Kidney tubule cell (primary cell): Measurements from ENCODE around the gene USP10.
A peak's percentile ranks its signal among the peaks of the same experiment; 100 is the strongest.

Experiments used
- DNase-seq: peaks from one replicate; pipeline ENCODE4 v3.0.0-alpha.2; 2018; ENCODE audit warnings: low spot score

Gene USP10

DNA sequence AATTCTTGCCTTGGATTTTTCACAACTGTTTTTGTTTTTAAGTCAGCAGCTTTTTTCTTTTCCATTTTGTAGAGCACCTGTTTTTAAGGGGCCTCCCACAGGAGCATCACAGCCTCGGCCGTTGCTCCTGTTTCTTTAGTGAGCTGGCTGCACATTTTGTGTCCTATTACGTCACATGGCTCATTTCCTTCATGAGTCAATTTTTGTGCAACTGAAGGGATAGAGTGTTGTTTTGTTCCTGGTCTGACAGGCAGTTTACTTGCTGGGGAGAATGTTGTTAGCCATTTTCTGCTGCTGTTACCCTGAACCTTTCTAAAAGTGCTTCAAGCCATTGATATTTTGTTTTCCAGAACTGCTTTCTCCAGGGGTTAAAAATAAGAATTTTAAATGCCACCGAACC is 75.0 kb downstream of the USP10 start:
- DNase-seq: peak; percentile 49

DNA sequence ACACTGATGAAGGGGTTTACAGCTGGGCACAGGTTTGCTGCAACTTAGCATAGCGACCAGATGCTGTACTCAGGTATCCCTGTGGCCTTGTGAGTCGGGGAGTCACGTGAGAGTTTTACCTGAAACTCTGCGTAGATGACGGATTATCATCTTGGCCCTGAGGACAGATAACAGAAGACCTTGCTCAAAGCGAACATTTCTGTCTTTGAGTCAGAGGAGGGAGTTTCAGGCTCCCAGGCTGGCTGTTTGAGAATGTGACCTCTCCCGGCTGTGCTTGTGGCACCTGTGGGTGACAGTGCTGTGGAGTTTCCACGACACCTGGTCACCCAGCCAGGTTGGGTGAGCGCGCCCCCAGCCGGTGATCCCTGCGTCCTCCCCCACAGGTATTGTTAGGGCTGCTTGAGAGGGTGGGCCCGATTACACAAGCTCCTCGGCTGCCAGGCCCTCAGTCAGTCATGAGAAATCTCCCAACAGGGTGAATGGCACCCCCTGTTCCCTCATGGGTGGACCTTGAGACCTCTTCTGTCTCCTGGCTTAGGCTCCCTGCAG is 75.5 kb downstream of the USP10 start:
- DNase-seq: no peak

DNA sequence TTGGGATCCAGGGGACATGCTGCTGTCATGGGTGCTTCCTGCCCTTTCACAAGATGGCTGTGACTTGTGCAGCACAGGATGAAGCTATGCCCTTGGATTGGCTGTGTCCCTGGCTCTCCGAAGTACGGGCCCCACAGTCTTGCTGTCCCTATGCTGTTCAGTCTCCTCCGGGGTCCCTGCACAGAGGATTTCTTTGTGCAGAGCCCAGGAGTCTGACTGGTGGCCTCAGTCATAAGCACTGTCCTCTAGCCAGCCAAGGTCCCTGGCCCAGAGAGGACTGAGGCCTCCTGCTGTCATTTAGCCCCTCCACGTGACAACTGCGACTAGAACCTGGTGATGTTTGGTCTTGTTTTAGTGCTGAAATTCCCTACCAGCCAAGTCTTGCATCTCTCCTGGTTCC is 77.6 kb downstream of the USP10 start:
- DNase-seq: no peak

DNA sequence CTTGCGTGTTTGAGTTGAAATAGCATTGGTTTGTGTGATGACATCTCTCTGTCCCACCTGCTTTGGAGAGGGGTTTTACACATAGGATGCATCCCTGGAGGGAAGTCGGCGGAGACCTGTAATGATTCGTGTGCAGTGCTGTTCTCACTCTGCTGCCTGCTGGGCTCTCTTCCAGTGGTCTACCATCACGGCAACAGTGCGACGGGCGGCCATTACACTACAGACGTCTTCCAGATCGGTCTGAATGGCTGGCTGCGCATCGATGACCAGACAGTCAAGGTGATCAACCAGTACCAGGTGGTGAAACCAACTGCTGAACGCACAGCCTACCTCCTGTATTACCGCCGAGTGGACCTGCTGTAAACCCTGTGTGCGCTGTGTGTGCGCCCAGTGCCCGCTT is 78.9 kb downstream of the USP10 start:
- no peak for DNase-seq

DNA sequence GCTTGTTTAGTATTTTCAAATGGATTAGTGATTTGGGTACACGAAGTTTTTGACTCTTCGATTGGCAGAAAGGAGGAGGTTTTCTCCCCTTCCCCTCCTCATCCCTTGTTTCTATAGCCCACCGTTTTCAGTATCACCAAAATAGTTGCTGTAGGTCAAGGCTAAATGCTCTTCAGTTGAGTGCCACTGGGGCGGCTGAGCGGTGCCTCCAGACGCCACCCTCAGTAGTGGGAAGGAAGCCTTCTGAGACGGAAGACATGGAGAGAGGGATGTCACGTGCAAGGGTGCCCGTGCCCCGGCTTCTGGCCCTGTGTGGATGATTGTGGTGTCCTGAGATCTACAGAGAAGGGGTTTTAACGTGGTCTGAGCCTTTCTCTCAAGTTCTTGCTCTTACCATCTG is 80.3 kb downstream of the USP10 start:
- DNase-seq: no peak

DNA sequence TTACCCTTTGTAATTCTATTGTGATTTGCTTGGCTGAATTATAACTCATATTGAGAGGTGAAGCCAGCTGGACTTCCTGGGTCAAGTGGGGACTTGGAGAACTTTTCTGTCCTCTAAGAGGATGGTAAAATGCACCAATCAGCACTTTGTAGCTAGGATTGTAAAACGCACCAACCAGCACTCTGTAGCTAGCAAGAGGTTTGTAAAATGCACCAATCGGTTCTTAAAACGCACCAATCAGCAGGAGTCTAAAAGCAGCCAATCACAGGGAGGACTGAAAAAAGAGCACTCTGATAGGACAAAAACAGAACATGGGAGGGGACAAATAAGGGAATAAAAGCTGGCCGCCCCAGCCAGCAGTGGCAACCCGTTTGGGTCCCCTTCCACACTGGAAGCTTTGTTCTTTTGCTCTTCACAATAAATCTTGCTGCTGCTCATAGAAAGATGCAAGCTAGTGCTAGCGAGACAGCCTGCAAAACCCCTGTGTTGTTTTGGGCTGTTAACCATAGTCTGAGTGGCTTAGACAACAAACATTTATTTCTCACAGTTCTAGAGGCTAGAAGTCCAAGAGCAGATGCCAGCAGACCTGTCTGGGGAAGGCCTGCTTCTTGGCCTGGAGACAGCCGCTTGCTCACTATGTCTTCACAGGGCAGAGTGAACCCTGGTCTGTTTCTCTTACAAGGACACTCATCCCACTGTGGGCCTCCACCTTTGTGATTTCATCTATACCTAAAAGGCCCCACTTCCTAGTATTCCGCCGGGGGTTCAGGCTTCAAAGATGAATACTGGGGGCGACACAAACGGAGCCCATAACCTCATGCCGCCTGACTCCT is 81.0 kb downstream of the USP10 start:
- no peak for DNase-seq

DNA sequence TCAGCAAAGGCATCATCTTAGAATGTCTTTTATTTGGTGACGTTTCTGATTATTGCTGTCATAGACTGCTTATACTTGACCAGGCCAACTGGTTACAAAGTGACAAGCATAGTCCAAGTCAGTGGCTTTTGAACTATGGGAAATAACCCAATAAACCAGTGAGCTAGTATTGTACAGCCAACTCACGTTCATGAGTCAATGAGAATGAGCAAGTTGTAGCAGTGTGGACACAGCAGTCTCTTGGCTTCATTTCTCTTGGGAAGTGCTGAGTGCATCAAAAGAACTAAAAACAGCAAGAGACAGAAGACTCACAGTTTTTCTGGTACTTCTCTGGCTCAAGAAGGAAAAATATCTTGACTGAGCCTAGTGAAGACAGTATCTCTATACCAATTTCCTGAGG is 83.0 kb downstream of the USP10 start:
- DNase-seq: no peak

DNA sequence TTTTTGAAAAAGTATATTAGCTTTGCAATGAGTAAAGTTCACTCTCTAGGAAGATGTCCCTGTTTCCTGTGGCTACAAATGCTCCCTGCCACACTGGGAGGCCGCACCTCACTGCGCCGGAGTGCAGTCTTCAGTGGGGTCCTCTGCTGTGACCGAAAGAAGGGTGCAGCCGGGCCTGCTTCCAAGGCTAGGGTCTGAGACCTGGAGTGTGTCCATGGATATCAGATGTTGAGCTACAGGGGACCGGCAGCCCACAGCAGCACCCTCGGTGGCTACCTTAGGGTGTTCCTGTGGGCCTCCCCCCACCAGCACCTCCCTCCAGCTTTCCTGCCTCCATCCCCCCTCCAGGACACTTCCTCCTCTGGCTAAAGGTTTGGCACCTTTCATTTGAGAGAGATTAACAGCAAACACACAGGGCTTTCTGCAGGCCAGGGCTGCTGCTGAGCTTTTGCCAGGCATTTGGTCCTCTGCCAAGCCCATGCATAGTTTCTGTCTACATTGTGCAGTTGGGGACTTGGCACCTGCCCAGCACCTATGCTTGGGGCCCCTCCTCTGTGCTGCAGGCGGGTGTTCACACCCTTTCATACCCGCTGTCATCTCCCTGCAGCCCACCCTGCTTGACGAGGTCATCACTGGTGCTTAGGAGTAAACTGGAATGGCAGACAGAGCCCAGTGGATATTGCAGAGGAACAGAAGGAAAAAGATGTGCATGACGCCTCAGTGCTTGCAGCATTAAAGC is 86.2 kb downstream of the USP10 start:
- DNase-seq: peak; percentile 54

DNA sequence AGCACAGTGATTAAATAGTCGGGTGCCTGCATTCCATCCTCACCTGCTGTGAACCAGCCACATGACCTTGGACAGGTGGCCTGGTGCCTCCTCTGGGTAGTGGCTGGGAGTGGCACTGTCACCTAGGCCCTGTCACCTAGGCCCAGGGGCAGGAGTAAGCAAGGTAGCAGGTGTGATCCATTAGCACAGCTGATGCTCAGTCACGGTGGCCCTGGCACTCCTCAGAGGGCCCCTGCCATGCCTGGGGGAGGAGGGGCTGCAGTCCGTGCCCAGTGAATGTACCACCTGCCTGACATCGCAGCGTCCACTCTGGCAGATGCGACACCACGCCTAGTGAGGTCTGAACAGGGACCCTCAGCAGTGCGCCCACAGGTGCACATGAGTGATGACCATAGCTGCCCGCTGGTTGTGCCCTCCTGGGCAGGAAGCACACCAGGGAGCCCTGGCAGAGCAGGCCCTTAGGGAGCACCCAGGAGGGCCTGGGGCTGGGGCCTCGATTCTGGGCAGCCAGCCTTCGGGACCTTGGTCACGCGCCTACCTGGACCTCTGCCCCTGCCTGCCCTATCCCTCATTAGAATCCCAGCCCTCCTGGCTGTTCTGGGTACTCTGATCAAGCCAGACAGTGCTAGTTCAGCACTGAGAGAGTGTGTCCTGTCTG is 86.9 kb downstream of the USP10 start:
- DNase-seq: no peak

DNA sequence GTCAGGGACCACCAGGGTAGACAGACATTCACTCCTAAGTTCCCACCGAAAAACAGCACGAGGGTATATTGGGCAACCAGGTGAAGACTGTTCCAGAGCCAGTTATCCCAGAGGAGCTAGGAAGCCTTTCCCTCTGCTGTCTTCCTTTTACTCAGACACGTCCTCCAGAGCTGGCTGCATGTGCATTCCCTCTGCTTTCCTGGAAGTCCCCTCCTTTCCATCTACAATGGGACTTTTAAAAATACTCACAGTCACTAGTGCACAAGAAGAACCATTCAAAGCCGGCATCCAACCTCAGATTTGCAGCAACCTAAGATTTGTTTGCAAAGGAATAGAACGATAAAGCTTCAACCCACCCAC is 87.4 kb downstream of the USP10 start:
- DNase-seq: no peak

DNA sequence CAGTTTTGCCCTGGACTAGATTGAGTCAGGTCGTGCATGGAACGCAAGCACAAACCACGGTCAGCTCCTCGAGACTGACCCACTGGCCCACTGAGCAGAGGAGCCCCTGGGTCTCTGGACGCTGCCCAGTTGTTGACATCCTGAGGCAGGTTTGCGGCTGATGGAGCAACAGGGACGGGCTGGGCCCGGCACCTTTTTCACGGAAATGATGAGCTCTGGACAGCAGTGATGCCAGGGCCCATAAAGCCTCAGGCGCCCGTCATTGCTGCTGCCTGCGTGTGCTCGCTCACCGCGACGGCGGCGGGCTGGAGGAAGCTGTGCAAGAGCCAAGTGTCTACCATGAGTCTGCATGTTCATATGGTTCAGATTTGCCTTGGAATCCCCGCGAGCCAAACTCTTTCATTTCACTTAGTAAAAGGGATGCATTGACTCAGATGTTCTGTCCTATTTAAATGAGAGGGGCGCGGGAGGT is 89.2 kb downstream of the USP10 start:
- no peak for DNase-seq

DNA sequence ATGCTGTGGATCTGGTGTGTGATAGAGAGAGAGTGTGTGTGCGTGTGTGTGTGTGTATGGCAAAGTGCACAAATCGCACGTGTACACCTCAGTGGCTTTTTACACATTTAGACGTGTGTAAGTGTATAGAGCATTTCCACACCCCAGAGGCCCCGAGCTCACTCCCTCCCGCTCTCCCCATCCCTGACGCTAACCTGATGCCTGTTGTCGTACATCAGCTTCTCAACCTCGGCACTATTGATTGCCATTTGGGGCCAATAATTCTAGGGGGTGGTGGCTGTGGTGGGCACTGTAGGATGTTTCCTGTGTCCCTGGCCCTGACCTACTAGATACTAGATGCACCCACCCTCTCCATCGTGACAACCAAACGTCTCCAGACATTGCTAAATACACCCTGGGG is 89.6 kb downstream of the USP10 start:
- no peak for DNase-seq

DNA sequence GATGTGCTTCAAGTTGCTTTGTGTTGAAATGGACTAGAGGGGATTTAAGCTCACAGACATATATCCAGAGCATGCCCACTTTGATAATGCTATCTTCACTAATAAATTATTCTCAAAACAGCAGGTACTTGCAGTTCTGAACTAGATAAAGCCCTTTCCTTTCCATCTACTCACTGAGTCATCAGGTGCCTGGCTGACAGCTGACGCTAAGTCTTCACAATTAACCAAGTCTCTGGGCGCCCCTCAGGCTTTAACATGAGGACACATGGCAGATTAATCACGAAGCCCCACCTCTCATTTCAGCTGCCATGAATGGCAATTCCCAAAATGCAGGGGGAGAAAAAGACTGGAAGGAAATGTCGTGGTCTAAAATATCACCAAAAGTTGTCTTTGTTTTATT is 90.5 kb downstream of the USP10 start:
- DNase-seq: no peak

DNA sequence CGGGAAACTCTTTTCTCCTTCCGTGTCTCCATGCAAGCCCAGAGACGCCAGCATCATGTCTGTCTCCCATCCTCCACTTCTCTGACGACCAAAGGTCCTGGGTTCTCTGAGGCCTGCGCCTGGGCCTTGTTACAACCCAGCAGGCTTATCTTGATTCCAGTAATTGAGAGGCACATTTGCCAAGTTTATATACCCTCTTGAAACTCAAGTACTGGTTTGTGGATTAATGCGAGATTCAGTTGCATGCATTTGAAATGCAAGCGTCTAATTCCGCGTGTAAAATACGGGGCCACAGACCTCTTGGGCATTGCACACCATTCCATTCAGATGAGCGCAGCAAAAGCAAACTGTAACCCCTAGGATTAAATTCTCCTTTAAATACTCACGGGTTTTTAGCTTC is 91.3 kb downstream of the USP10 start:
- DNase-seq: no peak

DNA sequence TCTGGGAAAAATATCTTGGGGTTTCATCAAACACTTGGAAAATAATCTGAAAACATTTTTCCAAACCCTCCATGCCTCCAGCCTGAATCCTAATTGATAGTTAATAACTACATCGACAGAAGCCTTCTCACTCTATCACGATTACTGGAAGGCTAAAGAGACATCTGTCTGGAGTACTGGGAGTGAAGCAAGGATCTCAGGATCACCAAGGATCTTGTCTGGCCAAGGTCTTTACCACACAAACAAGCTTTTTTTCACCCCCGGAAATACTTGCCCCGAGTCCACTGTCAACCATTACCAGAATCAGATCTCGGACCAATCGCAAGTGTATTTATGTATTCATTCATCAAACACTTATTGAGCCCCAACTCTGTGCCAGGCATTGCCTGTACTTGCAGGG is 91.7 kb downstream of the USP10 start:
- no peak for DNase-seq

DNA sequence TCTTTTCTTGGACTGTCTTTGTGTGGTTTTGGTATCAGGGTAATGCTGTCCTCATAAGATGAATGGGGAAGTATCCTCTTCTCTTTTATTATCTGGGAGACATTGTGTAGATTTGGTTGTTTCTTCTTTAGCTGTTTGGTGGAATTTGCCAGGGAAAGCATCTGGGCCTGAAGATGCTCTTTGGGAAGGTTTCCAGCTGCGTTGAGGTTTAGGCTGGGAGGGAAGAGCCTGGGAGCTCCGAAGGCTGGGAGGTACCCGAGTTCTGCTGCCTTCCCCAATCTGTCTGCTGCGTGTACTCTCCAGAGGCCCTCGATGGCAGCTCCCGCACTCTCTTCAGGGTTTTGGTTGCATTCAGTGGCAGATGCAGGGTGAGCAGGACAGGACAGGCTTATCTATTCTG is 94.4 kb downstream of the USP10 start:
- no peak for DNase-seq

DNA sequence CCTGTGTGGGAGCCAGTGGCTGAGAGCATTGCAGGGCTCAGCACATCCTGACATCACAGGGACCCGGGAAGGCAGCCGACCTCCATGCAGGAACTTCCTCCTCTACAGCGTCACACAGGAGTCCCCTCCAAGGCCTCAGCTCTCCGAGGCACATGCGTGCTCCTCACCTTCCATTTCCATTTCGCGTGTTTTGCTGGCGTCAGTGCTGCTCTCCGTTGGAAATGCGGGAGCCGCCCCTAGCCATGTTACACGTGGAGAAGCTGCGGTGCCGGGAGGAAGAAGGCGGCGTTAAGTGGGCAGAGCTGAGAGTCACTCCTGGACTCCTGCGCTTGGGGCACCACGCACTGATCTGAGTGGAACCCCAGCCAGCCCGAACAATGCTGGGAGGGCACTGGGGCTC is 94.8 kb downstream of the USP10 start:
- DNase-seq: no peak

DNA sequence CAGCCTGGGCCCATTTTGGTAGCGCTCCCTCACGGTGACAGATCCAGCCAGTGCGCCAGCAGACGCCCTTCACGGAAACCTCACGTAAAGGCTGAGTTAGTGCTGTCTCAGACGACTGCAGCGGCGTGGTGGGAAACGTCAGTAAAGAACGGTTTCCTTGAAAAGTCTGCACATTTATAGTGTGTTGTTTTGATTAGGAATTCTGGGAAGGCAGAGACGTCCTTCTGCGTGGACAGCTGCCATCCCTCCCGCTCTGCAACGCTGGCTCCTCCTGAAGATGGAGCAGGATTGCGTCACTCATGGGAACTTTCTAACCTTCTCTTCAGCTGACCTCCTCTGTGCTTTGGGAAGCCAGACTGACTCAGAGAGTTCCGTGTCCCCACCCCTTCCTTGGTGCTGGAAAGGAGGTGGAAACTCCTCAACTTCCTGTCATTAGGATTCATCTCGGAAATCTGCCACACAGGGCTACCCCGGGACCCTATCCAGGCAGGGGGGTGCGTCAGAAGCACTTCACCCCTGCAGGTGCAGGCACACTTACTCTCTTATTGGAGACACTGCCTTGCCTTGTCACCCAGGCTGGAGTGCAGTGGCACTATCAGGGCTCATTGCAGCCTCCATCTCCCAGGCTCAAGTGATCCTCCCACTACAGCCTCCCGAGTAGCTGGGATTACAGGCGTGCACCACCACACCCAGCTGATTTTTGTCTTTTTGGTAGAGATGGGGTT is 95.7 kb downstream of the USP10 start:
- peak; percentile 37 for DNase-seq

DNA sequence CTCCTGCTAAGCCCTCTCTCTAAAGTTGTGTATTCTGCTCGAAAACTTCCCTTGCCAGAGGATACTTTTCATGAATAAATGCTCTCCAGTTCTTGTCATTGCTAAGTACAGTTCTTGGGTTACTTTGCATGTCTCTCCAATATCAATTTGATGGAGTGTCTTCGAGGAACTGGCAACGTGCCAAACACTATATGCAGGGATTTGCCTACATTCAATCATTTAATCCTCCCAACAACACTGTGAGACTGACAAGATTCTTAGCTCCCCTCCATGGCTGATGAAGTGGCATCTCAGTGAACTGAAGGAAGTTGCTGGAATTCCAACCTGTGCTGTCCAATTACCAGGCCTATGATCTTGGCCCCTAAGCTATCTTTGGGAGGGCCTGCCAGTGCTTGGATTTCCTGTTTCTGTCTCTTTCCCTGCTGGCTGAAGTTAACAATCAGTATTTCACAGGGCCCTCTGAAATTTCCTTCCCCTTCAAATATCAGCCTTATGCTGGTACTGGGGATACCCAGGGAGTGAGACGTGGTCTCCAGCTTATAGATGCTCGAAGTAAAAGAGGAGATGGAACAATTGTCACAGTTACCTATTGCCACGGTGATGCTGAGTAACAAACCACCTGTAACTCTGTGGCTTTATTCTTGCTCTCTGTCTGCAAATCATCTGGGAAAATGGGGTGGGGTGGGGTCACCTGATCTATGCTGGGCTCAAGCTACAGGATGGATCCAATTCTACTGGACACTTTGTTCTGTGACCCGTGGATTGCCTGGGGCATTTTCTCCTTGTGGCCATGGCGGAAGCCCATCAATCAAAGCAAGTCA is 100.6 kb downstream of the USP10 start:
- no peak for DNase-seq

DNA sequence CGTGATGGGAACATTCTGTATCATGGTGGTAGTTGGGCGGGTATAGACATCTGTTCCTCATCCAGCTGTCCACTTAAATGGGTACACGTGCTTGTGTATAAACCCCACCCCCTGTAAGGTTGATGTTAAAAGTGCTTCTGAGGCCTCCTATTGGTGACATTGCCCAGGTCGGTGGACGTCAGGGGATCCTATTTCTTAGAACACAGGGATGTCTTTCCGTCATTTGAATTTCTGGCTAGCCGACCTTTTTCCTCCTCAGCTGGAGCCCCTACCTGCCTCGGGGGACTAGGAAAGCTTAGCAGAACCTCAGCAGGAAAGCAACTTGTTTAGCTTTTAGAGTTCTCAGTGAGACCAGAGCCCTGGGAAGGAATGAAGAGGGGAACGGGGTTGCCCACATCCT is 103.3 kb downstream of the USP10 start:
- no peak for DNase-seq

DNA sequence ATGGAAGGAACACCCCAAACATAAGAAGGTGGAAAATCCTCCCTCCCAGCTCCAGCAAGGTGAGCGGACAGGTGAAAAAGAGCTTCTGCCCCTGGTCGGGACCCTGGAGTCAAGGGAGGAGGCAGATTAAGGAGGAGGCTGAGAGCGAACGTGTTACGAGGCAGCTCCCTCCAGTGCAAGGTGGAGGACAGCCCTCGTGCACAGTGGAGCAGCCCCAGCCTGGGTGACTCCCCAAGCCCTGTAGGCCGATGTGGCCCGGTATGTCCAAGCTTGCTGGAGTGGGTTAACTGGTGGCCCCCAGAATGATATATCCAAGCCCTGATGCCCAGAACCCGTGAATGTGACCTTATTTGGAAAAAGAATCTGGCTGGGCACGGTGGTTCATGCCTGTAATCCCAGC is 104.5 kb downstream of the USP10 start:
- no peak for DNase-seq
